ENCODE results near the gene OR5AN1.
"Not testable (repeated sequence)": the region's sequence is repeated elsewhere in the genome, so short reads cannot be mapped to it uniquely, and the experiment has no call there.

OR5AN1 gene

GRCh38 chr11:59358595-59358994 is at the start of gene OR5AN1:
OR5AN1 (plus strand) TSS chr11:59358895; CDS start chr11:59364459, 5,564 bp downstream.
- no peak for DNase-seq (ENCODE audit: low read depth)

- DNase-seq (ENCODE audit: low read depth): no peak
Measured at GRCh38 chr11:59335001-59335400, 23.7 kb upstream of the OR5AN1 start.

- DNase-seq (ENCODE audit: low read depth): no peak
Measured at GRCh38 chr11:59336176-59336575, 22.5 kb upstream of the OR5AN1 start.

GRCh38 chr11:59336931-59337330 is 21.8 kb upstream of the OR5AN1 start:
- DNase-seq (ENCODE audit: low read depth): no peak

- DNase-seq (ENCODE audit: low read depth): not testable (repeated sequence)
Measured at GRCh38 chr11:59349657-59350056, 9.0 kb upstream of the OR5AN1 start.

- DNase-seq (ENCODE audit: low read depth): no peak
Measured at GRCh38 chr11:59355226-59355625, 3.5 kb upstream of the OR5AN1 start.

GRCh38 chr11:59356561-59356960 is 2.1 kb upstream of the OR5AN1 start:
- DNase-seq (ENCODE audit: low read depth): no peak

- no peak for DNase-seq (ENCODE audit: low read depth)
Measured at GRCh38 chr11:59358020-59358419, 675 bp upstream of the OR5AN1 start.

- no peak for DNase-seq (ENCODE audit: low read depth)
Measured at GRCh38 chr11:59365232-59366018, 6.7 kb downstream of the OR5AN1 start.

GRCh38 chr11:59368238-59369022 is 9.7 kb downstream of the OR5AN1 start:
- DNase-seq (ENCODE audit: low read depth): no peak

GRCh38 chr11:59372324-59372723 is 13.6 kb downstream of the OR5AN1 start:
- not testable (repeated sequence) for DNase-seq (ENCODE audit: low read depth)

- no peak for DNase-seq (ENCODE audit: low read depth)
Measured at GRCh38 chr11:59380263-59381059, 21.8 kb downstream of the OR5AN1 start.

GRCh38 chr11:59394186-59394585 is 35.5 kb downstream of the OR5AN1 start:
- no peak for DNase-seq (ENCODE audit: low read depth)

GRCh38 chr11:59400461-59401261 is 42.0 kb downstream of the OR5AN1 start:
- no peak for DNase-seq (ENCODE audit: low read depth)

GRCh38 chr11:59401262-59401552 is 42.5 kb downstream of the OR5AN1 start:
- DNase-seq (ENCODE audit: low read depth): no peak

- DNase-seq (ENCODE audit: low read depth): no peak
Measured at GRCh38 chr11:59403546-59403945, 44.9 kb downstream of the OR5AN1 start.

GRCh38 chr11:59413646-59414045 is 55.0 kb downstream of the OR5AN1 start:
- DNase-seq (ENCODE audit: low read depth): no peak

- no peak for DNase-seq (ENCODE audit: low read depth)
Measured at GRCh38 chr11:59415111-59415510, 56.4 kb downstream of the OR5AN1 start.

- DNase-seq (ENCODE audit: low read depth): no peak
Measured at GRCh38 chr11:59416613-59417012, 57.9 kb downstream of the OR5AN1 start.

GRCh38 chr11:59417023-59417422 is 58.3 kb downstream of the OR5AN1 start:
- DNase-seq (ENCODE audit: low read depth): no peak

- DNase-seq (ENCODE audit: low read depth): no peak
Measured at GRCh38 chr11:59418156-59418555, 59.5 kb downstream of the OR5AN1 start.
